Measurements from ENCODE around the gene ADAMTS18. TPM values are rescaled to one million over a fixed set of nuclear protein-coding genes. Genes with fewer than 3 reads are reported as not detected.
"Not testable (repeated sequence)": the region's sequence is repeated elsewhere in the genome, so short reads cannot be mapped to it uniquely, and the experiment has no call there.

Gene ADAMTS18, protein sequence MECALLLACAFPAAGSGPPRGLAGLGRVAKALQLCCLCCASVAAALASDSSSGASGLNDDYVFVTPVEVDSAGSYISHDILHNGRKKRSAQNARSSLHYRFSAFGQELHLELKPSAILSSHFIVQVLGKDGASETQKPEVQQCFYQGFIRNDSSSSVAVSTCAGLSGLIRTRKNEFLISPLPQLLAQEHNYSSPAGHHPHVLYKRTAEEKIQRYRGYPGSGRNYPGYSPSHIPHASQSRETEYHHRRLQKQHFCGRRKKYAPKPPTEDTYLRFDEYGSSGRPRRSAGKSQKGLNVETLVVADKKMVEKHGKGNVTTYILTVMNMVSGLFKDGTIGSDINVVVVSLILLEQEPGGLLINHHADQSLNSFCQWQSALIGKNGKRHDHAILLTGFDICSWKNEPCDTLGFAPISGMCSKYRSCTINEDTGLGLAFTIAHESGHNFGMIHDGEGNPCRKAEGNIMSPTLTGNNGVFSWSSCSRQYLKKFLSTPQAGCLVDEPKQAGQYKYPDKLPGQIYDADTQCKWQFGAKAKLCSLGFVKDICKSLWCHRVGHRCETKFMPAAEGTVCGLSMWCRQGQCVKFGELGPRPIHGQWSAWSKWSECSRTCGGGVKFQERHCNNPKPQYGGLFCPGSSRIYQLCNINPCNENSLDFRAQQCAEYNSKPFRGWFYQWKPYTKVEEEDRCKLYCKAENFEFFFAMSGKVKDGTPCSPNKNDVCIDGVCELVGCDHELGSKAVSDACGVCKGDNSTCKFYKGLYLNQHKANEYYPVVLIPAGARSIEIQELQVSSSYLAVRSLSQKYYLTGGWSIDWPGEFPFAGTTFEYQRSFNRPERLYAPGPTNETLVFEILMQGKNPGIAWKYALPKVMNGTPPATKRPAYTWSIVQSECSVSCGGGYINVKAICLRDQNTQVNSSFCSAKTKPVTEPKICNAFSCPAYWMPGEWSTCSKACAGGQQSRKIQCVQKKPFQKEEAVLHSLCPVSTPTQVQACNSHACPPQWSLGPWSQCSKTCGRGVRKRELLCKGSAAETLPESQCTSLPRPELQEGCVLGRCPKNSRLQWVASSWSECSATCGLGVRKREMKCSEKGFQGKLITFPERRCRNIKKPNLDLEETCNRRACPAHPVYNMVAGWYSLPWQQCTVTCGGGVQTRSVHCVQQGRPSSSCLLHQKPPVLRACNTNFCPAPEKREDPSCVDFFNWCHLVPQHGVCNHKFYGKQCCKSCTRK (N-terminal part only)
- not detected for total RNA-seq

DNA sequence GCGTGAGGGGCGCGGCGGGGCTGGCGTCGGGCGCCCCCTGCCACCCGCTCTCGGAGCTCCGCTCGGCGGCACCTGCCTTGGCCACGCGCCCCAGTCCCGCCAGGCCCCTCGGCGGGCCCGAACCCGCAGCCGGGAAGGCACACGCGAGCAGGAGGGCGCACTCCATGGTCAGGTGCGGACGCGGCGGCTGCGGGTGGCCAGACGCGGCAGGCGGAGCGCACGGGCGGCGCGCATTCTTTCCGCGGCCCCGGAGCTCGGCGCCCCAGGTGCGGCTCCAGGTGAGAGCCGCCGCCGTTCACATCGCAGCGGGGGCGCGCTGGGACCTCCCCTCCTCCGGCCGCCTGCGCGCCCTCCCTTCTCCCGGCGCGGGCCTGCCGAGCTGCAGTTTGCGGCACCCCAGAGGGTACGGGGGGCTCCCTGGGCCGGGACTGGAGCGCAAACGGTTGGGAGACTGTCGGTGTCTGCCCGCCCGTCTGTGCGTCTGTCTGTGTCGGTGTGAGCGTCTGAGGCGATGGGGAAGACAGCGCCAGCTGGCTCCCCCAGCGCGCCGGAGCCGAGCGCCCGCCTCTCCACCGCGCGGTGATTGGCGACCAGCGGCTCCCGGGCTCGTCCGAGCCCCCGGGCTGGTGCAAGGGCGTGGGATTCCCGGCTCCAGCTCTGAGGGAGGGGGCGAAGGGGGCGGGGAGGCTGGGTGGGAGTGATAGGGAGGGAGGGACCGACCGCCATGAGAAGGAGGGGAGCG lies at the start of gene ADAMTS18:
ADAMTS18 (minus strand) TSS at position 505 of the 742 bp plus-strand sequence; CDS start at position 166, 339 bp downstream.
- CTCF ChIA-PET: interaction anchor here (0.9 kb wide), 1 partner anchor 63 kb away, joined by 4 read pairs; no protein-coding TSS in a partner anchor
- POLR2A ChIA-PET: no interaction called here
- no peak within 1 kb of the TSS for H3K27ac Mint-ChIP-seq
- H3K27me3 Mint-ChIP-seq (ENCODE audit: low read depth): peaks cover 38% of the 10 kb centered on the region
- no peaks in the 10 kb centered on the region for H3K9me3 Mint-ChIP-seq (ENCODE audit: insufficient read depth)
- no peak for ATAC-seq
- no peak within 1 kb of the TSS for H3K4me3 Mint-ChIP-seq
- no peak for DNase-seq
- H3K36me3 Mint-ChIP-seq (ENCODE audit: low read depth): no peaks in the 10 kb centered on the region
- no peaks in the 10 kb centered on the region for H3K4me1 Mint-ChIP-seq (ENCODE audit: low read depth)

DNA sequence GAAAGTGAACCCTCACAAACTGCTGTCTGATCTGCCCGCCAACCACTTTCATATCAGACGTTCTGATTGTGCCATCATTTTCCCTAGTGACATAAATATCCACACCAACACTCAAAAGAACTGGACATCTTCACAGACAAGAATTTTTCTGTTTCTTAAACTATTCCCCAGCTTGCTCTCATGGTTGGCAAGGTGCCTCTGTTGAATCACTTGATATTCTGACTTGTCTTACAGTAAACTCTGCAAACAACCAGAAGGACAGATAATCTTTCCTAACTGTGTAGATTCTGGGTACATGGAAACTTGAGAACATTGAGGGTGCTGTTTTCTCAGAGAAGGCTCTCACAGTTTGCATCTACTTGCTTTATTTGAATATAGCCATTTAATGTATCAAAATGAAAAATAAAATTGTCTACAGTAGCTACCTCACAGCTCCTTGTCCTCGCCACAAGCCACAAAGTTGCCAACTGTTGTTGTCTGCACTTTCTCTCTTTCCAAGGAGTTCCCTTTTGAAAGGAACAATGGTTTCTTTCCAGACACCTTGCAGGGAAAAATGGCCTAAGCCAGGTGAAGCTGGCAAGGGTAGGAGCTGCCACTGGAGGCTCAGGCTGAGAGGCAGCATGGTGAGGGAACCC lies 46.0 kb upstream of the ADAMTS18 start:
- Mint-ChIP-seq H3K4me3 (no peak overlapping the region), H3K27ac (no peak overlapping the region), H3K36me3 (ENCODE audit: low read depth) (no peaks in the 10 kb centered on the region), H3K9me3 (ENCODE audit: insufficient read depth) (no peaks in the 10 kb centered on the region), H3K4me1 (ENCODE audit: low read depth) (no peaks in the 10 kb centered on the region), H3K27me3 (ENCODE audit: low read depth) (no peaks in the 10 kb centered on the region)
- ATAC-seq: no peak
- no peak for DNase-seq
- ChIA-PET CTCF (no interaction called here), POLR2A (no interaction called here)

DNA sequence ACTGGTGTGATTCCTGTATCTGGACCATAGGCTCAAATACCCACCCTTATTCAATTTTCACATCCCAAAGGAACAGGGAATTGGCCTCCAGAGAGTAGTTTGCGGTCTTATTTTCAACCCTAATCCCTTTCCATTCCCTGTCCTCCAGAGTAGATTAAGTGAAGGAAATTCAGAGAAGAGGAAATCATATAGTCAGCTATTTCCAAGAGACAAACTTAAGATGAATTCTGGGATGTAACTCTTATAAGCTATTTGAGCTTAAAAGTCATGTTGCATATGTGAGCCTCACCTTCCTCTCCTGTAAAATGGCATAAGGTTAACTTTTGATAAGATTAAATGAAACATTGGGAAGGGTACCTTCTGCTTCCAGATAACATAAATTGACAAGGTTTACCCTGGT lies 37.4 kb upstream of the ADAMTS18 start:
- H3K9me3 Mint-ChIP-seq (ENCODE audit: insufficient read depth): no peaks in the 10 kb centered on the region
- DNase-seq (no peak), ATAC-seq (no peak)
- CTCF ChIA-PET: no interaction called here
- H3K4me1 Mint-ChIP-seq (ENCODE audit: low read depth): no peaks in the 10 kb centered on the region
- POLR2A ChIA-PET: no interaction called here
- no peak overlapping the region for H3K4me3 Mint-ChIP-seq
- no peaks in the 10 kb centered on the region for H3K27me3 Mint-ChIP-seq (ENCODE audit: low read depth)
- H3K36me3 Mint-ChIP-seq (ENCODE audit: low read depth): no peaks in the 10 kb centered on the region
- H3K27ac Mint-ChIP-seq: no peak overlapping the region

DNA sequence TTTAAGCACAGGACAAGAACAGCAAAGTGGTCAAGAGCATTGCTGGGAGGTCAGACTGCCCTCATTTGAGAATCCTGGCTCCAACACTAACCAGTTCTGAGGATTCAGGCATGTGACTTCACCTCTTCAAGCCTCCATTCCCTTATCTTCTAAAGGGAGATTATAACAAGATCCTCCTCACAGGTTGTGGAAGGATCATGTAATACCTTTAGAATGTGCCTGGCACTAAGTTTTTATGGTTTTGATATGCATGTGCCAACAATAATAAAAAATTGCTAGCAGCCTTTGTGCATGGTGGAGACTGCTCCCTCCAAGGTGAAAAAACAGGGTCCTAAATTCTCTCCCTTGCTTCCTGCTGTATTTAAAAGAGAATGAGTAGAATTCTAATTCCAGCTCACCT lies 36.0 kb upstream of the ADAMTS18 start:
- ATAC-seq (no peak), DNase-seq (no peak)
- H3K9me3 Mint-ChIP-seq (ENCODE audit: insufficient read depth): no peaks in the 10 kb centered on the region
- no peaks in the 10 kb centered on the region for H3K4me1 Mint-ChIP-seq (ENCODE audit: low read depth)
- H3K27ac Mint-ChIP-seq: no peak overlapping the region
- H3K4me3 Mint-ChIP-seq: no peak overlapping the region
- no peaks in the 10 kb centered on the region for H3K27me3 Mint-ChIP-seq (ENCODE audit: low read depth)
- no peaks in the 10 kb centered on the region for H3K36me3 Mint-ChIP-seq (ENCODE audit: low read depth)
- CTCF ChIA-PET: no interaction called here
- POLR2A ChIA-PET: no interaction called here

DNA sequence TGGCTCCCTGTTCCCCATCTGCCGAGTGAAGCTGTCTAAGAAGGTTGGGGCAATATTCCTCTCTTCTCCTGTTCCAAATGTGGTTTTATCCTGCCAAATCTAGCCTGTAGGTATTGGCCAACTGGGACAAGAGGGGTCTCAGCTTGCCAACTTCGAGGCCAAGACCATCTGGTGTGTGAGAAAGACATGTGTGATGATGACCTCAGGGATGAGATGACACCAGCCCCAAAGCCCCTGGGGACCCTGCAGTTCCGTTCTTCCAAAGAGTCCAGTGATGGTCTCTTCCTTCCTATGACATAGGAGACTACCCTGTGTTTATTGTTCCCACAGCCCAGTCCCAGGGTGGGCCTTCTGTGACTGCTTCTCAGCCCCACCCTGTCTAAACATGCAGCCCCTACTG lies 34.8 kb upstream of the ADAMTS18 start:
- H3K27me3 Mint-ChIP-seq (ENCODE audit: low read depth): no peaks in the 10 kb centered on the region
- ChIA-PET POLR2A (no interaction called here), CTCF (no interaction called here)
- H3K27ac Mint-ChIP-seq: no peak overlapping the region
- H3K9me3 Mint-ChIP-seq (ENCODE audit: insufficient read depth): no peaks in the 10 kb centered on the region
- H3K36me3 Mint-ChIP-seq (ENCODE audit: low read depth): no peaks in the 10 kb centered on the region
- DNase-seq: no peak
- no peak for ATAC-seq
- H3K4me3 Mint-ChIP-seq: no peak overlapping the region
- H3K4me1 Mint-ChIP-seq (ENCODE audit: low read depth): no peaks in the 10 kb centered on the region

DNA sequence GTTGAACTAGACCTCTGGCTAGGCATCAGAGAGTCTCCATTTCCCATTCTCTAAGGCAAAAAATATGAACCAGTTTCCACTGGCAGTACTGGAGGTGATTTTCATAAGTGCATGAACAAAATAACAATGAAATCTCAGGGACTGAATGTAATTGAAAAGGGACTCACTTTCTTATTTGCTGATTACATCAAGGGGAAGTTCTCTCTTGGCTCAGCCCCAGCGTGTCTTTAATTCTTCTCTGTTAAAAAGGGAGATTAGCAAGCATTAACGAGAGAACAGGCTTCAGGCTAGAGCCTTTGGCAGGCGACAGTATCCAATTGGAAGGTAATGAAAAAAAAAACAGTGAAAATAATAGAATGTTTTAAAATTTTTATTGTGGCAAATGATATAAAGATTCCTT lies 34.0 kb upstream of the ADAMTS18 start:
- H3K36me3 Mint-ChIP-seq (ENCODE audit: low read depth): no peaks in the 10 kb centered on the region
- ChIA-PET CTCF (no interaction called here), POLR2A (no interaction called here)
- H3K4me3 Mint-ChIP-seq: no peak overlapping the region
- no peaks in the 10 kb centered on the region for H3K27me3 Mint-ChIP-seq (ENCODE audit: low read depth)
- H3K4me1 Mint-ChIP-seq (ENCODE audit: low read depth): no peaks in the 10 kb centered on the region
- H3K27ac Mint-ChIP-seq: no peak overlapping the region
- ATAC-seq (no peak), DNase-seq (no peak)
- H3K9me3 Mint-ChIP-seq (ENCODE audit: insufficient read depth): no peaks in the 10 kb centered on the region

DNA sequence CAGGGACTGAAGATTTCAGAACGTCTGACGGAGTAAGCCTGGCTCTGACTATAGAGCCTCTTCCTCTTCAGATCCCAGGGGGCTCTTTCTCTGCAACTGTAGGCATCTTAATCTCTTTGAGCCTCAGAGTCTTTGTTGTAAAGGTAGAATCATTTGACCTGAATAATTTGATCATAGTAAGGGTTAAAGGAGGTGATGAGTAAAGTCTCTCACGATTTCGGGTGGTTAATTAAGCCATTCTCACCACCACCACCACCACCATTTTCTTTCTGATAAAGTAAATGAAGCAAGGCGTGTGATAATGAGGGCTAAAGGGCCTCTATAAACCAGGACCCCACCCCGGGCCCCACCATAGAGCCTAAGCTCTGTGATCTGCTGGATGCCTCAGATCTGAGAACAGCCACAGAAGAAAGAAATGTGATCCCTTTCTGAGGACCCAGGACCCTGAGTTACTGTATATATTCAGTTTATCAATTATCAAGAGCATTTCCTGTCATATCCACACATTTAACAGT lies 33.0 kb upstream of the ADAMTS18 start:
- Mint-ChIP-seq H3K4me3 (no peak overlapping the region), H3K4me1 (ENCODE audit: low read depth) (no peaks in the 10 kb centered on the region), H3K9me3 (ENCODE audit: insufficient read depth) (no peaks in the 10 kb centered on the region), H3K27ac (no peak overlapping the region), H3K27me3 (ENCODE audit: low read depth) (no peaks in the 10 kb centered on the region), H3K36me3 (ENCODE audit: low read depth) (no peaks in the 10 kb centered on the region)
- CTCF ChIA-PET: no interaction called here
- DNase-seq (no peak), ATAC-seq (no peak)
- POLR2A ChIA-PET: no interaction called here

DNA sequence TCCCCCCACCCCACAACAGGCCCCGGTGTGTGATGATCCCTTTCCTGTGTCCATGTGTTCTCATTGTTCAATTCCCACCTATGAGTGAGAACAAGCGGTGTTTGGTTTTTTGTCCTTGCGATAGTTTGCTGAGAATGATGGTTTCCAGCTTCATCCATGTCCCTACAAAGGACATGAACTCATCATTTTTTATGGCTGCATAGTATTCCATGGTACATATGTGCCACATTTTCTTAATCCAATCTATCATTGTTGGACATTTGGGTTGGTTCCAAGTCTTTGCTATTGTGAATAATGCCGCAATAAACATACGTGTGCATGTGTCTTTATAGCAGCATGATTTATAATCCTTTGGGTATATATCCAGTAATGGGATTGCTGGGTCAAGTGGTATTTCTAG lies 28.8 kb upstream of the ADAMTS18 start:
- H3K4me1 Mint-ChIP-seq (ENCODE audit: low read depth); POLR2A ChIA-PET; H3K27ac Mint-ChIP-seq; H3K9me3 Mint-ChIP-seq (ENCODE audit: insufficient read depth); CTCF ChIA-PET; ATAC-seq; H3K27me3 Mint-ChIP-seq (ENCODE audit: low read depth); H3K4me3 Mint-ChIP-seq; DNase-seq; H3K36me3 Mint-ChIP-seq (ENCODE audit: low read depth): not testable (repeated sequence)

DNA sequence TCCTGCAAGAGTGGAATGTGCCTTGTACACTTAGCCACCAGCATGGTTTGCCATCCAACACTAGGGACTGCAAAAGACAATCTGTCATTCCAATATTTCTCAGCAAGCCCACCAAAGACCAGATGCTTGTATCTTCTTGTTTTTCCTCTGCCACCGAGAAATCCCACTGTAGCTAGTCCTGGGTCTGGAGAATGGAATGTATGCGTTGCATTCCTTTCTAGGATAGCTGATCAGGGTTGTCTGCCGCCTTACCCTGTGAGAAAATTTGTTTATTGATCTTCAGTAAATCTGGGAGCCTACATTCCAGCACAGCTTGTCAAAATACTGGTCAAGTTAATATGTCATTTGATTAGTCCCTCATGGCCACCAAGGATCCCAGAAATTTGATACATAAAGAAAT lies 28.1 kb upstream of the ADAMTS18 start:
- H3K27ac Mint-ChIP-seq: no peak overlapping the region
- DNase-seq (no peak), ATAC-seq (no peak)
- ChIA-PET CTCF (no interaction called here), POLR2A (no interaction called here)
- H3K36me3 Mint-ChIP-seq (ENCODE audit: low read depth): no peaks in the 10 kb centered on the region
- no peaks in the 10 kb centered on the region for H3K27me3 Mint-ChIP-seq (ENCODE audit: low read depth)
- H3K4me1 Mint-ChIP-seq (ENCODE audit: low read depth): no peaks in the 10 kb centered on the region
- H3K4me3 Mint-ChIP-seq: no peak overlapping the region
- no peaks in the 10 kb centered on the region for H3K9me3 Mint-ChIP-seq (ENCODE audit: insufficient read depth)

DNA sequence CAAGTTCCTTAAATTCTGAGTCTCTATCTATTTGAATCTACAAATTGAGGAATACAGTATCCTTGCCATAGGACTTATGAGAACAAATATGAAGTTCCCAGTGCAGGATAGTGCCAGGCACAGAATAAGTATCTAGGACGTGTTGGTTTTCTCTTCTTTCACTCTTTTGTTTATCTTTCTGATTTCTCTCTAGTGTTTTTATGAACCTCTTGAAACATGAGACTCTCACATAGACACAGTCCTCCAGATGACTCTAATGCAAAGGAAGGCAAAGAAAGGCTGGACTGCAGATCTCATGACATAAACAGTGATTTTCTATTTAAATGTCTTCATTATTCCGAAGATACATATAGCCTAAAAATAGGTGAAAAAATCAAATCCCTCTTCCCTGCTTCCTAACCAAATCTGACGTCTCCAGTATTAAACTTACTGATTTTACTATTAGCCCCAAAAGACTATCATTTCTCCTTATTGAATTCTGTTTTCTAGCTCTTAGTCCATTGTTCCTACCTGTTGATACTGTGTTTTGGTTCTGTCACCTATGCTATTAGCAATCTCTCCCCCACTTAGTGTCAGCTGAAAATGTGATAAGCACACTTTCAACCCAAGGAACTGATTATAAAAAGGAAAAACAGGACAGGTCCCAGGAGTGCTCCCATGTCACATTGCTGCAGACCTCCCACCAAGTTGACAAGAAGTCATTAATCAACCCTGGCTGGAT lies 24.9 kb upstream of the ADAMTS18 start:
- ChIA-PET POLR2A (no interaction called here), CTCF (no interaction called here)
- DNase-seq: no peak
- Mint-ChIP-seq H3K9me3 (ENCODE audit: insufficient read depth) (no peaks in the 10 kb centered on the region), H3K4me1 (ENCODE audit: low read depth) (no peaks in the 10 kb centered on the region), H3K27me3 (ENCODE audit: low read depth) (no peaks in the 10 kb centered on the region), H3K27ac (no peak overlapping the region), H3K36me3 (ENCODE audit: low read depth) (no peaks in the 10 kb centered on the region), H3K4me3 (no peak overlapping the region)
- ATAC-seq: no peak

DNA sequence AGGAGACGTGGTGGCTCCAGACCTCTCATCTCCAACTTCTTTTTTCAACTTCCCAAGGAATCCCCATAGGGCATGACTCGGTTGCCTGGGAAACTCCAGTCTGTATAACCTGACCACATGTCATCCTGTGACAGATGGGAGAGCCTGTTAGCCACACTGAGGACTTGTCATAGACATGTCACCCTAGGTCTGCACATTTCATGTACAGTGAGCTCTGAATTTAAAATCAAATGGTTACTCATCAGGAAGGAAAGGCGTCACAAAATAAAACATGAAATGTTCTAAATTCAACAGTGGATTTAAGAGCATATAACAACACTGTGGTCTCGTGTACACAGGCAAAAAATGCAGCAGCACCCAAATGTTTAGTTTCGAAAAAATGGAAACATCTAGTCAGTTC lies 22.2 kb upstream of the ADAMTS18 start:
- Mint-ChIP-seq H3K4me3 (no peak overlapping the region), H3K27ac (no peak overlapping the region), H3K4me1 (ENCODE audit: low read depth) (no peaks in the 10 kb centered on the region), H3K9me3 (ENCODE audit: insufficient read depth) (no peaks in the 10 kb centered on the region), H3K36me3 (ENCODE audit: low read depth) (no peaks in the 10 kb centered on the region), H3K27me3 (ENCODE audit: low read depth) (no peaks in the 10 kb centered on the region)
- no peak for DNase-seq
- ChIA-PET POLR2A (no interaction called here), CTCF (interaction anchor here (0.6 kb wide), 1 partner anchor 22 kb away, joined by 3 read pairs; no protein-coding TSS in a partner anchor)
- ATAC-seq: no peak
